GM10266 (cell line): ENCODE data around the gene CRISP3.
"Not testable (repeated sequence)": the region's sequence is repeated elsewhere in the genome, so short reads cannot be mapped to it uniquely, and the experiment has no call there.

Source experiments
- DNase-seq: peaks from one replicate; pipeline ENCODE4 v3.0.0; 2012; ENCODE audit errors: extremely low spot score
- TF ChIP-seq, protein P1 (sequence below): IDR thresholded peaks from 2 replicates; pipeline ENCODE4 v1.5.1; 2012; ENCODE audit warnings: mild to moderate bottlenecking, low read depth; ENCODE audit not compliant: control insufficient read depth, insufficient read depth; ENCODE audit errors: missing control alignments

CRISP3 gene

DNA sequence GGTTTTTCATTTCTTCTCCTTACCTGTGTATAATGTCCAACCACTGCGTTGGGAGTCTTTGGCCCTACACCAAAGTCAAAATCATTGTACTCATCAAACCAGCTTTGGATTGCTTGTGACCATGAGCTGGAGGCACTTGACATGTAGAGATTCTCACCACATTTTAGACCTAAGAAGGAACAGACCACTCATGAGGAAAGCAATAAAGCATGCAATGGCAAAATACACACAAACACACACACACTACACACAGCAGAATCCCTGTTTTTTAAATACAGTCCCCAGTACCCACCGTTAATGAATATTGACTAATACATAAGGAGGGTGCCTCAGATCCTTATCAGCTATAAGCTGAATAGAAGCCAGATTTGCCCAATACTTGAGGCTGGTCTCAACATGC is 10.5 kb downstream of the CRISP3 start:
- TF ChIP-seq, protein P1, sequence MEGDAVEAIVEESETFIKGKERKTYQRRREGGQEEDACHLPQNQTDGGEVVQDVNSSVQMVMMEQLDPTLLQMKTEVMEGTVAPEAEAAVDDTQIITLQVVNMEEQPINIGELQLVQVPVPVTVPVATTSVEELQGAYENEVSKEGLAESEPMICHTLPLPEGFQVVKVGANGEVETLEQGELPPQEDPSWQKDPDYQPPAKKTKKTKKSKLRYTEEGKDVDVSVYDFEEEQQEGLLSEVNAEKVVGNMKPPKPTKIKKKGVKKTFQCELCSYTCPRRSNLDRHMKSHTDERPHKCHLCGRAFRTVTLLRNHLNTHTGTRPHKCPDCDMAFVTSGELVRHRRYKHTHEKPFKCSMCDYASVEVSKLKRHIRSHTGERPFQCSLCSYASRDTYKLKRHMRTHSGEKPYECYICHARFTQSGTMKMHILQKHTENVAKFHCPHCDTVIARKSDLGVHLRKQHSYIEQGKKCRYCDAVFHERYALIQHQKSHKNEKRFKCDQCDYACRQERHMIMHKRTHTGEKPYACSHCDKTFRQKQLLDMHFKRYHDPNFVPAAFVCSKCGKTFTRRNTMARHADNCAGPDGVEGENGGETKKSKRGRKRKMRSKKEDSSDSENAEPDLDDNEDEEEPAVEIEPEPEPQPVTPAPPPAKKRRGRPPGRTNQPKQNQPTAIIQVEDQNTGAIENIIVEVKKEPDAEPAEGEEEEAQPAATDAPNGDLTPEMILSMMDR = no peak
- no peak for DNase-seq

DNA sequence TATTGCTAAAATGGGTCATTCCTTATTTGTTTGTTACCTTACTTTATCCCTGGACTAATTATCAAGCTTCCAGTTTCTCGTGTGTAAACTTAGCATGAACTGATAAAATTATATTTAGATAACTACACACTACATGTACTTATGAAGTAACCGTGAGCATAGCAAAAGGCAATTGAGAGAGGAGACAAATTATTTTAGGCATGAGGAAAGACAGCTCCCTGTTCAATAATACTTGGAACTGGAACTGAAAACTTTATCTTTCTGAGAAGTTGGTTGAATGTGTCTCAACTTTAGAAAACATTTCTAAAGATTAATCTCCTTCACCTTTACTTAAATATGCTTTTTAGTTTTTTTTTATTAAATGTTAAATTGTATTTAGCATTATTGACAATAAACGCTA is 11.4 kb downstream of the CRISP3 start:
- TF ChIP-seq, protein P1 = no peak
- no peak for DNase-seq

DNA sequence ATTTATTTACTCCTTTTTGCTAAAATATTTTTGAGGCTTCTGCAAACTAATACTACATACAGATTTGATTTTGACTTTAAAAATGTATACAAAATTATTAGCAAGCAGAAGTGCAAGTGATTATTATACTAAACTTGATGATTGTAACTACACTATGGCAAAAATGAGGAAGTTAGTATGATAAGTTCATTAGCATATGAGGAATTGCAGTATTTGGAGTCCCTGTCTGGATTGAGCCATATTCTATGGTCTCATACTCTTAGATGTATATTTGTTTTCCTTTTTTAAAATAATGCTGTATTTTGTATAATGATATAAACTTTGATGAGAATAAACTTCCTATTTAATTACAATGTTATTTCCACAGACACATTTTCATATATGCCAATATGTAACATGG is 13.9 kb downstream of the CRISP3 start:
- TF ChIP-seq, protein P1 = no peak
- no peak for DNase-seq

DNA sequence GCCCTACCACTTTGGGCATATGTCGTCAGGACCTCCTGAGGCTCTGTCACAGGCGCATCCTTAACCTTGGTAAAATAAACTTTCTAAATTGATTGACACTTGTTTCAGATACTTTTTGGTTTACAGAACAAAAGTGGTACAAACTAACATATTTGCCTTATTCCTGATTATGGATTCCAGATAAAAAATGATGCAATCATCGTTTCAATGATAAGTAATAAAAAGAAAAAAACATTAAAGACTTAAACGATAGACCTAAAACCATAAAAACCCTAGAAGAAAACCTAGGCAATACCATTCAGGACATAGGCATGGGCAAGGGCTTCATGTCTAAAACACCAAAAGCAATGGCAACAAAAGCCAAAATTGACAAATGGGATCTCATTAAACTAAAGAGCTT is 20.3 kb downstream of the CRISP3 start:
- not testable (repeated sequence) for DNase-seq

DNA sequence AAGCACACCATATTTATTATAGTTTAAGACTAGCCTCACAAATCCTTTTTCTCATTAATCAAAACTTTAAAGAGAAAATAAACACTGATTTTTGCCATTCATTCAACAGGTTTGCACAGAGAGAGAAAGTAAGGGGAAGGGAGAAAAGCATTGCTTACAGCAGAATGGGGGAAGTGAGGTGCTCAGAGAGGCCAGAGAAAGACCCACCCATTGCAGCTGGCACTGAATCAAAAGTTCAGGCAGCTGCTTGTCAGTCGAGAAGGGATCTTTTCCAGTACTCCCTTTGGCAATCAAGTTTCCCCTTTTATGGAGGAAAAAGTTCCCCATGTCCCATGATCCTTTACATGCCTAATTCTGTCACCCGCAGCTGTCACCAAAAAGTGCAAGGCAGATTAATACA is 22.9 kb downstream of the CRISP3 start:
- TF ChIP-seq, protein P1 = no peak
- DNase-seq = no peak

DNA sequence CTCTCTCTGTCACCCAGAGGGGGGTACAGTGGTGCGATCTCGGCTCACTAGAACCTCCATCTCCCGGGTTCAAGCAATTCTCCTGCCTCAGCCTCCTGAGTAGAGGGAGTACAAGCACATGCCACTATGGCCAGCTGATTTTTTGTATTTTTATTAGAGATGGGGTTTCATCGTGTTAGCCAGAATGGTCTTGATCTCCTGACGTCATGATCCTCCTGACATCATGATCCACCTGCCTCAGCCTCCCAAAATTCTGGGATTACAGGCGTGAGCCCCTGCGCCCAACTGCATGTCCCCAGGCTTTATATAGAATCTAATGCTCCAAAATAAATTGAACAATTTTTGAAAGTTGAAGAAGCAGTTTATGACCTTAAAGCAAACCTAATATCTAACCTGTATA is 23.8 kb downstream of the CRISP3 start:
- no peak for DNase-seq
- TF ChIP-seq, protein P1 = no peak

DNA sequence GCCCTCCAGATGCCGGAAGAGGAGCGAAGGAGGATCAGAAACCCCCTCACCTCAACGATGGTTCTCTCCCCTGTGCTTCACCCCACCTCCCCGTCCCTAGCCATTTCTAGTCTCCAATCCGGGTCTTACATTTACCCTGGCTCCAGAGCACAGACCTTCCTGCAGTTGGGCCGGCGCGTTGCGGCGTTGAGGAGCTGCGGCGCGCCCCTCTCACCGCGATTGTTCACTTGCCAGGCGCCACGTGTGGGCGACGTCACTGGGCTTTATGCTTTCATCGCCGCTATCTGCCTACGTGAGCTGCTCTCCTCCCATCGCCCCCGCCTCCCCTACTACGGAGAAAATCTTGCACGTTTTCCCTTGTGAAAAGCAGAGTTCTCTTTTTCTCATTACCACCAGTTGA is 30.8 kb downstream of the CRISP3 start, which contains the start of gene CRISP2:
TSS of gene CRISP2 (minus strand) at position 198 of the 400 bp plus-strand sequence. CDS start 4,347 bp downstream, outside the sequence.
- TF ChIP-seq, protein P1 = no peak
- no peak for DNase-seq

DNA sequence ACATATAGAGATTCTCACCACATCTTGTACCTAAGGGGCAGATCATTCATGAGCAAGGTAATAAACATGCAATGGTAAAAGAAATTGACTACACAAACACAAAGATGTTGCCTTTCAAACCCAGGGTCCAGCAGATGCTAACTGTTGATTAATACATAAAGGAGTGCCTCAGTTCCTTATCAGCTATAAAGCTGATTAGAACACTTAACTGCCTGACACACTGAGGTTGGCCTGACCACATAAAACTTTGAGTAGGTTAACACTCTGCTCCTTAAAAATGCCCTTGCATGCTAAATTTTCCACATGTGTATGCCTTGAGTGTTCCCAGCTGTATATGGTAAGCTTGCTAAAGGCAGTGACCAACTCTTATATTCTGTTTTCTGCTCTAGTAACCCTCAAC is 45.7 kb downstream of the CRISP3 start:
- no peak for DNase-seq
- TF ChIP-seq, protein P1 = no peak
